Spleen (tissue), 7 donors: ENCODE results near the gene SPATC1L.

Experiments used
- POLR2A ChIP-seq, 3 donors: fragments of 450-650 bp; IDR thresholded peaks; one replicate each; pipeline ENCODE4 v1.5.1; 2017; ENCODE audit warnings: antibody characterized with exemption in 3 of 3, mild to moderate bottlenecking in 1 of 3
- TF ChIP-seq, protein P1 (sequence below), 11 experiments: fragments of 200-600 bp in 7 of 11; fragments of 450-650 bp in 4 of 11; sonication (generic) in 4 of 11; IDR thresholded peaks in 8 of 11; conservative IDR thresholded peaks in 3 of 11; 1 replicate in 7 of 11; 2 replicates in 4 of 11; pipeline versions ENCODE4 v1.4.0 to v1.8.0; 2016 to 2021; ENCODE audit warnings: antibody characterized with exemption in 11 of 11, inconsistent platforms in 4 of 11, mild to moderate bottlenecking in 1 of 11
- donor health status: DM: no; HTN: no; CAD: no; lungs with moderate emphysema.
- donor health status: DM: no; HTN: no; CAD: no.
- donor health status: DM: no; HTN: no; CAD: no.

DNA sequence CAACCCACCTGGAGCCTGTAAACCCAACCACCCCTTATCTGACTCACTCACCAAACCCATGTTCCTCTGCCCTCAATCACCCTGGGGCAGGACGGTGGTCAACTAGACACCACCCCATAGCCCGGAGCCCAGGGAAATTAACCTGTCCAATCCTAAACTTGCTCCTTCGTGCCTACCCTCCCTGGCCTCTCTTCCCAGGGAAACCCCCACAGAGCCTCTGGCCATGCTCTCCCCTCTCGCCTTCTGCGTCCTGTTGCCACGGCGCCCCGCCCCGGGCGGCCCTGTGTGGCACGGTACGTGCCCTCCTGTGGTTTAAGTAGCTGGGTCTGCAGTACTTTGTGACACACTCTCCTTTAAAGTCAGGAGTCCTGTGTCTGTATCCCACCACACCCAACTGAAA is 24.9 kb downstream of the SPATC1L start:
- TF ChIP-seq POLR2A (IDR thresholded peaks at IDR 0.05), result no peak
- TF ChIP-seq, protein P1, sequence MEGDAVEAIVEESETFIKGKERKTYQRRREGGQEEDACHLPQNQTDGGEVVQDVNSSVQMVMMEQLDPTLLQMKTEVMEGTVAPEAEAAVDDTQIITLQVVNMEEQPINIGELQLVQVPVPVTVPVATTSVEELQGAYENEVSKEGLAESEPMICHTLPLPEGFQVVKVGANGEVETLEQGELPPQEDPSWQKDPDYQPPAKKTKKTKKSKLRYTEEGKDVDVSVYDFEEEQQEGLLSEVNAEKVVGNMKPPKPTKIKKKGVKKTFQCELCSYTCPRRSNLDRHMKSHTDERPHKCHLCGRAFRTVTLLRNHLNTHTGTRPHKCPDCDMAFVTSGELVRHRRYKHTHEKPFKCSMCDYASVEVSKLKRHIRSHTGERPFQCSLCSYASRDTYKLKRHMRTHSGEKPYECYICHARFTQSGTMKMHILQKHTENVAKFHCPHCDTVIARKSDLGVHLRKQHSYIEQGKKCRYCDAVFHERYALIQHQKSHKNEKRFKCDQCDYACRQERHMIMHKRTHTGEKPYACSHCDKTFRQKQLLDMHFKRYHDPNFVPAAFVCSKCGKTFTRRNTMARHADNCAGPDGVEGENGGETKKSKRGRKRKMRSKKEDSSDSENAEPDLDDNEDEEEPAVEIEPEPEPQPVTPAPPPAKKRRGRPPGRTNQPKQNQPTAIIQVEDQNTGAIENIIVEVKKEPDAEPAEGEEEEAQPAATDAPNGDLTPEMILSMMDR (IDR thresholded peaks at IDR 0.05 in 8 of 11, conservative IDR thresholded peaks at IDR 0.05 in 3 of 11), result no peak
